ENCODE measurements around the gene MMUT. TPM values are rescaled to one million over a fixed set of nuclear protein-coding genes. Genes with fewer than 3 reads are reported as not detected.
"Not testable (repeated sequence)": the region's sequence is repeated elsewhere in the genome, so short reads cannot be mapped to it uniquely, and the experiment has no call there.

MMUT gene
- total and polyA plus RNA-seq, 2 experiments from 2014 or later: 10.5 to 21.7 TPM

GRCh38 chr6:49401063-49401462, 62.0 kb downstream of the MMUT start:
- in situ Hi-C loops (cut with MboI): loop anchor here (25.0 kb wide), 2 partner anchors 1614 to 1989 kb away; partner anchors contain the start of gene OPN5
- Histone ChIP-seq H3K27ac (no peak overlapping the region), H3K27me3 (replicated peaks; ENCODE audit: insufficient read depth) (0 out of 2 replicates have a peak, but pooled peaks cover 6% of the 10 kb centered on the region), H3K9ac (no peak overlapping the region), H2AFZ (no peak overlapping the region), H3K9me2 (ENCODE audit: insufficient read depth) (no peaks in the 10 kb centered on the region), H3K79me2 (ENCODE audit: insufficient read depth) (no peaks in the 10 kb centered on the region), H3K4me2 (ENCODE audit: unreplicated experiment) (no peak overlapping the region), H3K36me3 (ENCODE audit: low read depth) (no peaks in the 10 kb centered on the region), H3F3A (ENCODE audit: insufficient read depth) (no peaks in the 10 kb centered on the region), H3K4me1 (ENCODE audit: insufficient read depth) (no peaks in the 10 kb centered on the region), H3K9me3 (ENCODE audit: low read depth) (no peaks in the 10 kb centered on the region), H3K4me3 (no peak overlapping the region), H4K20me1 (ENCODE audit: insufficient read depth) (no peaks in the 10 kb centered on the region)
- DNase-seq: no peak
- WGBS, 2 experiments (ENCODE audit: low coverage in 1 of 2, low lambda C conversion rate in 2 of 2, missing lambda C conversion rate in 2 of 2): 23 to 26% methylated on average over 3 of the region's 3 CpGs
- TF ChIP-seq EZH2 (IDR thresholded peaks at IDR 0.05; ENCODE audit: insufficient read depth, poor library complexity, severe bottlenecking): no peak
- TF ChIP-seq EZH2phosphoT487 (IDR thresholded peaks at IDR 0.05; ENCODE audit: insufficient read depth, low read depth): no peak

- H3K9me2 ChIP-seq (ENCODE audit: insufficient read depth); H3K36me3 ChIP-seq (ENCODE audit: low read depth); H3K27me3 ChIP-seq (replicated peaks; ENCODE audit: insufficient read depth); H3K9me3 ChIP-seq (ENCODE audit: low read depth); H3K4me2 ChIP-seq (ENCODE audit: unreplicated experiment); DNase-seq; H4K20me1 ChIP-seq (ENCODE audit: insufficient read depth); in situ Hi-C loops (cut with MboI); H3K4me1 ChIP-seq (ENCODE audit: insufficient read depth); H3K79me2 ChIP-seq (ENCODE audit: insufficient read depth); H3K9ac ChIP-seq; H3F3A ChIP-seq (ENCODE audit: insufficient read depth); H3K27ac ChIP-seq; H3K4me3 ChIP-seq; H2AFZ ChIP-seq: not testable (repeated sequence)
- WGBS, 2 experiments (ENCODE audit: low coverage in 1 of 2, low lambda C conversion rate in 2 of 2, missing lambda C conversion rate in 2 of 2): 58 to 59% methylated on average over 25 to 27 of the region's 28 CpGs
These were observed 76.2 kb downstream of the MMUT start for GRCh38 chr6:49386667-49387508.

- H2AFZ ChIP-seq: no peak overlapping the region
- H3K27me3 ChIP-seq (replicated peaks; ENCODE audit: insufficient read depth): no peaks in the 10 kb centered on the region
- H3K9ac ChIP-seq: no peak overlapping the region
- H4K20me1 ChIP-seq (ENCODE audit: insufficient read depth): no peaks in the 10 kb centered on the region
- no peak overlapping the region for H3K4me3 ChIP-seq
- DNase-seq: no peak
- H3K79me2 ChIP-seq (ENCODE audit: insufficient read depth): no peaks in the 10 kb centered on the region
- in situ Hi-C loops (cut with MboI): no loop called here
- no peak for TF ChIP-seq EZH2phosphoT487 (IDR thresholded peaks at IDR 0.05; ENCODE audit: insufficient read depth, low read depth)
- no peak for TF ChIP-seq EZH2 (IDR thresholded peaks at IDR 0.05; ENCODE audit: insufficient read depth, poor library complexity, severe bottlenecking)
- H3K9me3 ChIP-seq (ENCODE audit: low read depth): no peaks in the 10 kb centered on the region
- H3F3A ChIP-seq (ENCODE audit: insufficient read depth): no peaks in the 10 kb centered on the region
- H3K4me1 ChIP-seq (ENCODE audit: insufficient read depth): no peaks in the 10 kb centered on the region
- 7 to 19% methylated on average over 2 of the region's 2 CpGs for WGBS, 2 experiments (ENCODE audit: low coverage in 1 of 2, low lambda C conversion rate in 2 of 2, missing lambda C conversion rate in 2 of 2)
- H3K36me3 ChIP-seq (ENCODE audit: low read depth): no peaks in the 10 kb centered on the region
- H3K4me2 ChIP-seq (ENCODE audit: unreplicated experiment): no peak overlapping the region
- no peak overlapping the region for H3K27ac ChIP-seq
- H3K9me2 ChIP-seq (ENCODE audit: insufficient read depth): no peaks in the 10 kb centered on the region
These were observed 78.1 kb downstream of the MMUT start for GRCh38 chr6:49384904-49385303.

Other genes with a start within 250 kb of the MMUT start
- gene CENPQ, start 117 bp upstream of the MMUT start, total RNA-seq (2014; rRNA removed; shearing (Covaris generic)): 4.0 and 10.8 TPM in 2 replicates
- 8.4 and 8.9 TPM in 2 replicates for gene CENPQ, start 117 bp upstream of the MMUT start, polyA plus RNA-seq (2016; fragmentation: Nextera tagmentation; extraction: Ambion mirVana)
- gene GLYATL3, start 36.7 kb upstream of the MMUT start, total RNA-seq (2014; rRNA removed; shearing (Covaris generic)): not detected in 2 replicates
- not detected in 2 replicates for gene GLYATL3, start 36.7 kb upstream of the MMUT start, polyA plus RNA-seq (2016; fragmentation: Nextera tagmentation; extraction: Ambion mirVana)
- gene C6orf141, start 87.4 kb upstream of the MMUT start, total RNA-seq (2014; rRNA removed; shearing (Covaris generic)): not detected in 2 replicates
- not detected in 2 replicates for gene C6orf141, start 87.4 kb upstream of the MMUT start, polyA plus RNA-seq (2016; fragmentation: Nextera tagmentation; extraction: Ambion mirVana)
- not detected in 2 replicates for gene RHAG, start 173.6 kb upstream of the MMUT start, total RNA-seq (2014; rRNA removed; shearing (Covaris generic))
- gene RHAG, start 173.6 kb upstream of the MMUT start, polyA plus RNA-seq (2016; fragmentation: Nextera tagmentation; extraction: Ambion mirVana): not detected in 2 replicates